ENCODE measurements around the gene LCP1. TPM values are rescaled to one million over a fixed set of nuclear protein-coding genes. Genes with fewer than 3 reads are reported as not detected.

The LCP1 gene
- total RNA-seq, 1 experiment from 2014 or later = 0.63 TPM

- no peak for DNase-seq
- H3K27me3 ChIP-seq = peaks cover 4% of the 10 kb centered on the region; the same call in 1 of the 2 replicates
- no peaks in the 10 kb centered on the region for H3K9me3 ChIP-seq
- no peaks in the 10 kb centered on the region for H3K36me3 ChIP-seq
- H3K4me3 ChIP-seq = no peak overlapping the region
These were observed 32.5 kb downstream of the LCP1 start for GRCh38 chr13:46149272-46150133.

- Histone ChIP-seq H3K36me3 (no peaks in the 10 kb centered on the region), H3K27me3 (peaks cover 4% of the 10 kb centered on the region; the same call in 1 of the 2 replicates), H3K4me3 (no peak overlapping the region), H3K9me3 (no peaks in the 10 kb centered on the region)
- peak; percentile 5 for DNase-seq
These were observed 35.1 kb downstream of the LCP1 start for GRCh38 chr13:46146898-46147297.

GRCh38 chr13:46145950-46146349 lies 36.0 kb downstream of the LCP1 start:
- Histone ChIP-seq H3K4me3 (no peak overlapping the region), H3K27me3 (peaks cover 3% of the 10 kb centered on the region; the same call in 1 of the 2 replicates), H3K36me3 (no peaks in the 10 kb centered on the region), H3K9me3 (no peaks in the 10 kb centered on the region)
- no peak for DNase-seq

GRCh38 chr13:46145135-46145534 lies 36.8 kb downstream of the LCP1 start:
- no peaks in the 10 kb centered on the region for H3K36me3 ChIP-seq
- no peak for DNase-seq
- no peaks in the 10 kb centered on the region for H3K9me3 ChIP-seq
- H3K27me3 ChIP-seq = peaks cover 5% of the 10 kb centered on the region
- no peak overlapping the region for H3K4me3 ChIP-seq

- Histone ChIP-seq H3K4me3 (no peak overlapping the region), H3K36me3 (no peaks in the 10 kb centered on the region), H3K27me3 (peaks cover 5% of the 10 kb centered on the region), H3K9me3 (no peaks in the 10 kb centered on the region)
- DNase-seq = no peak
These were observed 38.7 kb downstream of the LCP1 start for GRCh38 chr13:46143184-46143701.

GRCh38 chr13:46142776-46143175 lies 39.2 kb downstream of the LCP1 start:
- no peaks in the 10 kb centered on the region for H3K9me3 ChIP-seq
- H3K4me3 ChIP-seq = no peak overlapping the region
- no peaks in the 10 kb centered on the region for H3K36me3 ChIP-seq
- H3K27me3 ChIP-seq = peaks cover 3% of the 10 kb centered on the region; the same call in 1 of the 2 replicates
- DNase-seq = no peak

GRCh38 chr13:46140044-46140443 lies 41.9 kb downstream of the LCP1 start:
- no peaks in the 10 kb centered on the region for H3K36me3 ChIP-seq
- no peak for DNase-seq
- no peaks in the 10 kb centered on the region for H3K9me3 ChIP-seq
- no peak overlapping the region for H3K4me3 ChIP-seq
- H3K27me3 ChIP-seq = peaks cover 9% of the 10 kb centered on the region

GRCh38 chr13:46137627-46138317 lies 44.2 kb downstream of the LCP1 start:
- no peak overlapping the region for H3K4me3 ChIP-seq
- no peak for DNase-seq

GRCh38 chr13:46136688-46137087 lies 45.3 kb downstream of the LCP1 start:
- Histone ChIP-seq H3K27me3 (peaks cover 15% of the 10 kb centered on the region), H3K9me3 (no peaks in the 10 kb centered on the region)
- no peak for DNase-seq

More at GRCh38 chr13:46137627-46138317, 44.2 kb downstream of the LCP1 start:
- Histone ChIP-seq H3K36me3 (no peaks in the 10 kb centered on the region), H3K27me3 (peaks cover 9% of the 10 kb centered on the region), H3K9me3 (no peaks in the 10 kb centered on the region)

GRCh38 chr13:46134961-46135522 lies 46.9 kb downstream of the LCP1 start:
- H3K27me3 ChIP-seq = peaks cover 12% of the 10 kb centered on the region
- no peaks in the 10 kb centered on the region for H3K36me3 ChIP-seq
- no peak for DNase-seq
- no peaks in the 10 kb centered on the region for H3K9me3 ChIP-seq
- no peak overlapping the region for H3K4me3 ChIP-seq

More at GRCh38 chr13:46136688-46137087, 45.3 kb downstream of the LCP1 start:
- no peak overlapping the region for H3K4me3 ChIP-seq
- H3K36me3 ChIP-seq = no peaks in the 10 kb centered on the region

GRCh38 chr13:46134494-46134893 lies 47.5 kb downstream of the LCP1 start:
- Histone ChIP-seq H3K27me3 (peaks cover 12% of the 10 kb centered on the region), H3K36me3 (no peaks in the 10 kb centered on the region), H3K9me3 (no peaks in the 10 kb centered on the region), H3K4me3 (no peak overlapping the region)
- DNase-seq = no peak

- H3K36me3 ChIP-seq = no peaks in the 10 kb centered on the region
- H3K27me3 ChIP-seq = peaks cover 11% of the 10 kb centered on the region
- DNase-seq = no peak
- H3K9me3 ChIP-seq = no peaks in the 10 kb centered on the region
- H3K4me3 ChIP-seq = no peak overlapping the region
These were observed 49.9 kb downstream of the LCP1 start for GRCh38 chr13:46132109-46132508.

GRCh38 chr13:46131705-46132104 lies 50.3 kb downstream of the LCP1 start:
- H3K36me3 ChIP-seq = no peaks in the 10 kb centered on the region

GRCh38 chr13:46129955-46130618 lies 51.9 kb downstream of the LCP1 start:
- Histone ChIP-seq H3K36me3 (no peaks in the 10 kb centered on the region), H3K4me3 (no peak overlapping the region), H3K9me3 (no peaks in the 10 kb centered on the region), H3K27me3 (peaks cover 8% of the 10 kb centered on the region; the same call in 1 of the 2 replicates)
- no peak for DNase-seq

More at GRCh38 chr13:46131705-46132104, 50.3 kb downstream of the LCP1 start:
- Histone ChIP-seq H3K9me3 (no peaks in the 10 kb centered on the region), H3K4me3 (no peak overlapping the region), H3K27me3 (peaks cover 11% of the 10 kb centered on the region)
- no peak for DNase-seq

- H3K9me3 ChIP-seq = no peaks in the 10 kb centered on the region
- H3K4me3 ChIP-seq = no peak overlapping the region
- H3K36me3 ChIP-seq = no peaks in the 10 kb centered on the region
- H3K27me3 ChIP-seq = peaks cover 8% of the 10 kb centered on the region; the same call in 1 of the 2 replicates
- no peak for DNase-seq
These were observed 52.9 kb downstream of the LCP1 start for GRCh38 chr13:46129124-46129523.

GRCh38 chr13:46127358-46128023 lies 54.5 kb downstream of the LCP1 start:
- no peaks in the 10 kb centered on the region for H3K36me3 ChIP-seq
- no peak for DNase-seq
- no peaks in the 10 kb centered on the region for H3K9me3 ChIP-seq
- H3K27me3 ChIP-seq = peaks cover 7% of the 10 kb centered on the region; the same call in 1 of the 2 replicates
- no peak overlapping the region for H3K4me3 ChIP-seq
